Activated T-cell treated with anti-CD3 and anti-CD28 coated beads, Interleukin-2, amount 50 U/mL, for 72 hours (primary cell): ENCODE measurements around the gene MRPS34. TPM values are rescaled to one million over a fixed set of nuclear protein-coding genes. Genes with fewer than 3 reads are reported as not detected.
"Not testable (repeated sequence)": the region's sequence is repeated elsewhere in the genome, so short reads cannot be mapped to it uniquely, and the experiment has no call there.

ENCODE experiments used
- ATAC-seq, 2 donors: fragments of 150-1000 bp; cut with Tn5 transposase; replicated peaks in 1 of 2; 2 replicates each; pipeline ENCODE4 v1.10.0; 2021; ENCODE audit warnings: moderate library complexity in 2 of 2, mild to moderate bottlenecking in 1 of 2
- DNase-seq, 2 donors: peaks; one replicate each; pipeline ENCODE4 v3.0.0; 2021 to 2022; ENCODE audit warnings: mixed read lengths in 1 of 2
- H3K27ac Mint-ChIP-seq: one replicate; pipeline ENCODE4 v1.8.0; 2022; ENCODE audit warnings: mild to moderate bottlenecking, moderate library complexity, mixed read lengths
- H3K27me3 Mint-ChIP-seq: one replicate; pipeline ENCODE4 v1.8.0; 2022; ENCODE audit warnings: low read depth, mixed read lengths
- H3K36me3 Mint-ChIP-seq, 2 donors: one replicate each; pipeline ENCODE4 v1.8.0; 2022; ENCODE audit warnings: mixed read lengths in 2 of 2, mild to moderate bottlenecking in 1 of 2; ENCODE audit not compliant: insufficient read depth in 2 of 2
- H3K4me1 Mint-ChIP-seq: one replicate; pipeline ENCODE4 v1.8.0; 2022; ENCODE audit warnings: low read depth, mixed read lengths
- H3K4me3 Mint-ChIP-seq, 2 donors: one replicate each; pipeline ENCODE4 v1.8.0; 2022; ENCODE audit warnings: mild to moderate bottlenecking in 2 of 2, mixed read lengths in 2 of 2, moderate library complexity in 2 of 2
- H3K9me3 Mint-ChIP-seq, 2 donors: one replicate each; pipeline ENCODE4 v1.8.0; 2022; ENCODE audit warnings: mixed read lengths in 2 of 2
- total RNA-seq, 2 donors: library from RNA; stranded (reverse); gene quantifications; one replicate each; pipeline ENCODE4 v1.2.3, GENCODE V29; 2022

MRPS34 gene
- total RNA-seq, 2 donors from 2014 or later, result 86.0 to 123 TPM

- DNase-seq (peak; percentile 53 to 59), ATAC-seq (peak; percentile 68 to 85)
- Mint-ChIP-seq H3K27me3 (no peaks in the 10 kb centered on the region), H3K4me1 (peaks cover 5% of the 10 kb centered on the region), H3K9me3 (no peaks in the 10 kb centered on the region), H3K4me3 (no peak overlapping the region), H3K27ac (no peak overlapping the region), H3K36me3 (no peaks in the 10 kb centered on the region)
These were observed 39.8 kb upstream of the MRPS34 start for GRCh38 chr16:1812732-1813163.

- no peak for ATAC-seq
- peaks cover 5% of the 10 kb centered on the region for H3K4me1 Mint-ChIP-seq
- DNase-seq, result no peak
- no peaks in the 10 kb centered on the region for H3K27me3 Mint-ChIP-seq
- H3K36me3 Mint-ChIP-seq, result peaks cover 1 to 8% of the 10 kb centered on the region in 2 donors
- H3K9me3 Mint-ChIP-seq, result no peaks in the 10 kb centered on the region
- no peak overlapping the region for H3K4me3 Mint-ChIP-seq
- no peak overlapping the region for H3K27ac Mint-ChIP-seq
These were observed 37.6 kb upstream of the MRPS34 start for GRCh38 chr16:1810536-1810935.

GRCh38 chr16:1810106-1810505 is 37.2 kb upstream of the MRPS34 start:
- Mint-ChIP-seq H3K4me3 (no peak overlapping the region), H3K27me3 (no peaks in the 10 kb centered on the region), H3K27ac (no peak overlapping the region), H3K4me1 (peaks cover 5% of the 10 kb centered on the region), H3K9me3 (no peaks in the 10 kb centered on the region), H3K36me3 (peaks cover 1 to 8% of the 10 kb centered on the region in 2 donors)
- ATAC-seq, result no peak
- no peak for DNase-seq

GRCh38 chr16:1809281-1809801 is 36.4 kb upstream of the MRPS34 start:
- ATAC-seq (no peak), DNase-seq (no peak)
- no peak overlapping the region for H3K4me3 Mint-ChIP-seq
- peaks cover 1 to 8% of the 10 kb centered on the region in 2 donors for H3K36me3 Mint-ChIP-seq
- no peaks in the 10 kb centered on the region for H3K9me3 Mint-ChIP-seq
- no peaks in the 10 kb centered on the region for H3K27me3 Mint-ChIP-seq
- peaks cover 5% of the 10 kb centered on the region for H3K4me1 Mint-ChIP-seq
- H3K27ac Mint-ChIP-seq, result no peak overlapping the region

- H3K27me3 Mint-ChIP-seq, result no peaks in the 10 kb centered on the region
- H3K4me3 Mint-ChIP-seq, result no peak overlapping the region
- ATAC-seq (no peak), DNase-seq (no peak)
- H3K27ac Mint-ChIP-seq, result no peak overlapping the region
- H3K9me3 Mint-ChIP-seq, result no peaks in the 10 kb centered on the region
- peaks cover 1 to 8% of the 10 kb centered on the region in 2 donors for H3K36me3 Mint-ChIP-seq
- H3K4me1 Mint-ChIP-seq, result peaks cover 5% of the 10 kb centered on the region
These were observed 35.8 kb upstream of the MRPS34 start for GRCh38 chr16:1808691-1809090.

GRCh38 chr16:1807626-1808025 is 34.7 kb upstream of the MRPS34 start:
- DNase-seq, result no peak
- no peaks in the 10 kb centered on the region for H3K9me3 Mint-ChIP-seq
- peaks cover 5% of the 10 kb centered on the region for H3K4me1 Mint-ChIP-seq
- no peak overlapping the region for H3K27ac Mint-ChIP-seq
- H3K36me3 Mint-ChIP-seq, result peaks cover 1 to 8% of the 10 kb centered on the region in 2 donors
- no peak overlapping the region for H3K4me3 Mint-ChIP-seq
- no peaks in the 10 kb centered on the region for H3K27me3 Mint-ChIP-seq
- ATAC-seq, result no peak

- DNase-seq (no peak), ATAC-seq (no peak)
- Mint-ChIP-seq H3K4me3 (no peak overlapping the region), H3K4me1 (no peaks in the 10 kb centered on the region), H3K27ac (no peak overlapping the region), H3K9me3 (peaks cover 8 to 10% of the 10 kb centered on the region in 2 donors), H3K27me3 (no peaks in the 10 kb centered on the region), H3K36me3 (peaks cover 10 to 19% of the 10 kb centered on the region in 2 donors)
These were observed 27.8 kb upstream of the MRPS34 start for GRCh38 chr16:1800701-1801100.

GRCh38 chr16:1799263-1799662 is 26.3 kb upstream of the MRPS34 start:
- not testable (repeated sequence) for H3K9me3 Mint-ChIP-seq

GRCh38 chr16:1794908-1795666 is 22.2 kb upstream of the MRPS34 start:
- Mint-ChIP-seq H3K27me3 (no peaks in the 10 kb centered on the region), H3K9me3 (peaks cover 6 to 10% of the 10 kb centered on the region in 2 donors), H3K27ac (no peak overlapping the region), H3K36me3 (peaks cover 7 to 12% of the 10 kb centered on the region in 2 donors), H3K4me1 (no peaks in the 10 kb centered on the region), H3K4me3 (no peak overlapping the region)
- DNase-seq (no peak), ATAC-seq (no peak)

More at GRCh38 chr16:1799263-1799662, 26.3 kb upstream of the MRPS34 start:
- H3K4me1 Mint-ChIP-seq, H3K4me3 Mint-ChIP-seq, H3K27me3 Mint-ChIP-seq, ATAC-seq, DNase-seq, H3K27ac Mint-ChIP-seq: not testable (repeated sequence)
- peaks cover 8 to 19% of the 10 kb centered on the region in 2 donors for H3K36me3 Mint-ChIP-seq

- Mint-ChIP-seq H3K4me1 (no peaks in the 10 kb centered on the region), H3K36me3 (peaks cover 6% of the 10 kb centered on the region in 2 donors), H3K27me3 (no peaks in the 10 kb centered on the region), H3K27ac (no peak overlapping the region), H3K9me3 (peaks cover 3 to 6% of the 10 kb centered on the region in 2 donors), H3K4me3 (no peak overlapping the region)
- no peak for ATAC-seq
- DNase-seq, result no peak
These were observed 21.4 kb upstream of the MRPS34 start for GRCh38 chr16:1794221-1794871.

- Mint-ChIP-seq H3K4me3 (no peak within 1 kb of the TSS), H3K27ac (no peak within 1 kb of the TSS), H3K9me3 (no peaks in the 10 kb centered on the region), H3K36me3 (peaks cover 4 to 7% of the 10 kb centered on the region in 2 donors), H3K27me3 (no peaks in the 10 kb centered on the region), H3K4me1 (no peaks in the 10 kb centered on the region)
- no peak for DNase-seq
- ATAC-seq, result no peak
These were observed 20.8 kb upstream of the MRPS34 start, which contains the start of gene IGFALS for GRCh38 chr16:1793578-1794220. Gene IGFALS (minus strand): TSS chr16:1793705. CDS start chr16:1793652, 53 bp downstream.

GRCh38 chr16:1792836-1793577 is 20.1 kb upstream of the MRPS34 start:
- H3K27me3 Mint-ChIP-seq, result no peaks in the 10 kb centered on the region
- H3K4me1 Mint-ChIP-seq, result no peaks in the 10 kb centered on the region
- H3K4me3 Mint-ChIP-seq, result no peak overlapping the region
- DNase-seq (no peak), ATAC-seq (no peak)
- no peak overlapping the region for H3K27ac Mint-ChIP-seq
- peaks cover 4 to 7% of the 10 kb centered on the region in 2 donors for H3K36me3 Mint-ChIP-seq
- no peaks in the 10 kb centered on the region for H3K9me3 Mint-ChIP-seq
